HG03565 (cell line): ENCODE results near the gene WDR37.
A peak's percentile ranks its signal among the peaks of the same experiment; 100 is the strongest.

ENCODE experiments used
- ATAC-seq: cut with Tn5 transposase; IDR thresholded peaks from one replicate; pipeline ENCODE4 v1.9.1; 2021; ENCODE audit warnings: mild to moderate bottlenecking, moderate library complexity; ENCODE audit not compliant: unreplicated experiment

The WDR37 gene

DNA sequence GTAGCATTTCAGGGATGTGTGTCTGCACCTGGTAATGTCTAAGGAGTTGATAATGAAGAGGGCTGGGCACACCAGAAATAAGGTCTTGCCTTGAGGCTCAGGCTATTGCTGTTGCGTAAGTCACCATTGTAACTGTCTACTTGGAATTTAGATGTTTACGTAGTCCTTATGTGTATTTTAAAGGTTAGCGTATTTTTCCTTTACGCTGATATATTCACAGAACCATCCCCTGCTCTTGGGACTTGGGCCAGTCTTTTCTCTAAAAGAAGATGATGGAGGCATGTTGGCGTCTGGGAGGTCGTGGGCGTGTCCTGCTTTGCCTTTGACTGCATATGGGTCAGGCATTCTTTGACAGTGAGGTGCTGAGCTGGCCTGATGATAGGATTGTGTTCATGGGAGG is 14.7 kb downstream of the WDR37 start:
- ATAC-seq = no peak

DNA sequence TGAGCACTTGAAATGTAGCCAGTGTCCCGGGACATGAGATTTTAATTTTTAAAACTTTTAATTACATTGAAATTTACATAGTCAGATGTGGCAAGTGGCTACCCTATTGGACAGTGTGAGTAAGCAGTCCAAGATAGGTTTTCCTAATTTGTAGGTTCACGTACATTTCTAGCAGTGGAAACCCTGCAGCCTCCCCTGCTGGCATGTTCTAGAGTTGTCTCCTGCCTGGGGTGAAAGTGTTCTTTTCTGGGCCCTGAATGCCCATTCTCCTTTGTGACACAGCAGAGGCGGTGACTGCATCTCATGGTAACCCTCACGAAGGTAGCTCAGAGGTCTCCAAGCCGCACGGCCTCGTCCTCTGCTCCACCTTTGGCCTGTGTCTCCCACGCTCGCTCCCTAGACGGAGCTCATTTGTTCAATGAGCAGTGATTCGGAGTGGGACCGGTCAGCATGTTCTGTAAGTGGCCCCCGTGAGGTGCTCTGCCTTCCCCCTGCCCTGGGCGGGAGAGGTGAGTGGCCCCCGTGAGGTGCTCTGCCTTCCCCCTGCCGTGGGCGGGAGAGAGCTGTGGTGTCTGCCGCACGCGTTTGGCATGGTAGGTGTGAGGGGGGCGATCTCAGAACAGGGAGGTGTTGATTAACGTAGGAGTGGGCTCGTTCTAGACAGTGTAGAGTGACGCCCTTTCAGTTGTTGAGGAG is 18.0 kb downstream of the WDR37 start:
- ATAC-seq = no peak

DNA sequence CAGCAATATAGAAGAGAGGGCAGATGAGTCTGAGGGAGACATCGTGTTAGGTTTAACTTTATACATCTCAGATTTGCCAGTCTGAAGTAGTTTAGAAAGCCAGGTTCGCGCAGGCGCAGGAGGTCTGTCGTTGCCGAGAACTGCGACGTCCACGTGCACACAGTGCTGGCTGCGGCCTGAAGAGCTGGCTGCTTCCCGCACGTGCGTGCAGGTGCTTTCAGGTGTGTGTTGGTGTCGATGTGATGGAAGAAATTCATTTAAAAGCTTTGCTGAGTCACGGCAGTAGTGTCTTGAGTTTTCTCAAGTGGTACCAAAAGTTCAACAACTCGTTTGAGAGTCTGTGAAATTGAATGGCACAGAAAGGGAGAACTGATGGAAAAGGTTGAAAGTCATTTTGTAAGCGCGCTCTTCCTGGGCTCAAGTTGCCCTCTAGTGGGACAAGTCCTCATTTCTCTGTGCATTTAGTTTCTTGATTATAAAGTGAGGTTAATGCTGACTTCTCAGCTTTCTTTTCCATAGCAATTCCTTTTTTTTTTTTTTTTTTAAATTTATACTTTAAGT is 18.6 kb downstream of the WDR37 start:
- ATAC-seq = no peak

DNA sequence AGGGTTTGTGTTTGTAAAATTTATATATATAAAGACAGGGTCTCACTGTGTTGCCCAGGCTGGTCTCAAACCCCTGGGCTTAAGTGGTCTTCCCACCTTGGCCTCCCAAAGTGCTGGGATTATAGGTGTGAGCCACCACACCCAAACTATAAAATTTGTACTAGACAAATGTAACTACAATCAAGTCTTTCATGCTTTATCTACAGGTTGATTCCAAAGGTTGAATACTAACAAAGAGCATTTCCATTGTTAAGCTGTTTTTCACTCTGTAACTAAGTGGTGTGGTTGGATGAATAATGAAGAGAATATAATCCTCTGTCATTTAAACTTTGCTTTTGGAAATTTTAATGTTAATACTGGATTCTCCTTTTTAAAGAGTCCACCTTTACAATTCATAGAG is 22.5 kb downstream of the WDR37 start:
- ATAC-seq = no peak

DNA sequence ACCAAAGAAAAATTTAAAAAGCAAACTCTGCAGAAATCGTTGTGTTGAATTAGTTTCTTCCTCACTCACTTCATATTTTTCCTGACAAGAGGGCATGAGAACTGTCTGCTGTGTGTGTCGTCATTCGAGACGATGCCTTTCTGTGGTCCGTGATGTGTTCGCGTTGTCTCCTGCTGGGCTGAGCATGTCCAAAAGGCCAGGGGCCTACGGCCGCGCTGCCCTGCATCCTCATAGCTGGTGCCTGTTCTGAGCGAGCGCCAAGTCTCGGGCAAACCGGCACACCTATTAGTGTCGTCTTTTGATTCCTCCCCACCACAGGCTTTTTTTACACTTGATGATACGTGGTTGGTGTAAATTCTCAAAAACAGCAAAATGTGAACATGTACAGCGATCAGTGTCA is 27.4 kb downstream of the WDR37 start:
- ATAC-seq = no peak

DNA sequence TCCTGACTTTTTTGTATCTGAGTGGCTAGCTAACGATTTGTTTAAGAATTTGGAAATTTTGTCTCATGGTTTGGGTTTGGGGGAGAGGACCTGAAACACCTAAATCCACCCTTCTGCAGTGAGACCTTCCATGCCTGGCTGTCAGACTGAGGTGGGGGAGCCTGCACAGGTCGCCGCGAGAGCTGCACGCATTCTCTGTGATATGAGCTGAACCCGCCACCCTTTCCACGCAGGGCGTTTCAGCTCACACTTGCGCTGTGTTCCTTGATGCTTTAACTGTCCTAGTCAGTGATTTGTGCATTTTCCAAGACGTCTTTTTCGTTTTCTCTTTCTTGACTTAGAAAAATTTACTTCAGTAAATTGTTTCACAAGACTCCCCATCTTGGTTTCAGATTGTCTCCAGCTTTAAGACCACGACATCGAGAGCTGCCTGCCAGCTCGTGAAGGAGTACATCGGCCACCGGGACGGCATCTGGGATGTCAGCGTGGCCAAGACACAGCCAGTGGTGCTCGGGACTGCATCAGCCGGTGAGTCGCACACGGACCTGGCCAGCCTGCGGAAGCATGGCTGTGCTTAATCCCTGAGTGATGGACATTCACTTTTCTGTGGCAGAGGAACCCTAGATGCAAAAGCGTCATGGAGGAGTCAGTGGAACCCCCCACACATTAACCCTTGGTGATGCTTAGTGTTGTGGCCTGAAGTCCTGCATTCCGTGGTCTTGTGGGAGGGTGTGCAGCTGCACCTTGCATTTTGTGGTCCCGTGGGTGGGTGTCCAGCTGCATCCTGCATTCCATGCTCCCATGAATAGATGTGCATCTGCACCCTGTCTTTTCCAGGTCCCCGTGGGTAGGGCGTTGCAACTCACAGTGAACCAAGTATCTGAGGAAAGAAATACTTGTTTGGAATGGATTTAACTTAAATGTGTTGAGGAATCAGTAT is 28.1 kb downstream of the WDR37 start:
- no peak for ATAC-seq

DNA sequence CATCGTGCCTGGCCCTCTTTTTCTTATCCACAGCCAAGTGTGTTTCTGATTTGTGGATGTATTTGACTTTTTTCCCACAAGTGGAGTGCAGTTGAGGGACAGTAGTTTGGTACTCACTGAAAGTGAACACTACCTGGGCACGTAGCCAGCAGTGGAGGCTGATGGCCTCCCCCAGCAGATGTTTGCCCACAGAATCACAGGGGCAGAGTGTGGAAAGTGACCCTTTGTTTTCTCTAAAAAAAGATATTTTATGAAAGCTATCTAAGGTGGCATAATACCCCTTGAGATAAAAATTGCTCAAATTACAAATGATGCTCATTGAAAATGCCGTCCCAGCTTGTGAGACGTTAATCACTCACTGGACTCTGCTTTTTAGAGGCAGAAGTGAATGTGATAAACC is 29.1 kb downstream of the WDR37 start:
- no peak for ATAC-seq

DNA sequence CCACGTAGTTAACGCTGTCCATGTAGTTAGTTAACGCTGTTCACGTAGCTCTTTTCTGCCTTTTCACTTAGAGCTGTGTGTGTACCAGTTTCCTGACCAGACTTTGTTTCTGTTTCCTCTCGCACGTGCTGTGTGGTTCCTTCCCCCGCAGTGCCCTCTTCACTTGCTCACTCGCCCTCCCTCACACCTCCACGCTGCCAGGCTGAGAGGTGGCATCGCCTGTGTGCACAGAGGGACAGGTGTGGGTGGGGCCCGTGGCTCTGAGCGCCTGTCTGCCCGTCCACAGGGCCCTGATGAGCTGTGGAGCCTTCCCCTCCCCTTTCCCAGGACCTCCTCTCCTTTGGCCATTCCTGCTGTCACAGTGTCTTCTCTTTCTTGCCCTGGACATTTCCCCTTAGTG is 30.6 kb downstream of the WDR37 start:
- no peak for ATAC-seq

DNA sequence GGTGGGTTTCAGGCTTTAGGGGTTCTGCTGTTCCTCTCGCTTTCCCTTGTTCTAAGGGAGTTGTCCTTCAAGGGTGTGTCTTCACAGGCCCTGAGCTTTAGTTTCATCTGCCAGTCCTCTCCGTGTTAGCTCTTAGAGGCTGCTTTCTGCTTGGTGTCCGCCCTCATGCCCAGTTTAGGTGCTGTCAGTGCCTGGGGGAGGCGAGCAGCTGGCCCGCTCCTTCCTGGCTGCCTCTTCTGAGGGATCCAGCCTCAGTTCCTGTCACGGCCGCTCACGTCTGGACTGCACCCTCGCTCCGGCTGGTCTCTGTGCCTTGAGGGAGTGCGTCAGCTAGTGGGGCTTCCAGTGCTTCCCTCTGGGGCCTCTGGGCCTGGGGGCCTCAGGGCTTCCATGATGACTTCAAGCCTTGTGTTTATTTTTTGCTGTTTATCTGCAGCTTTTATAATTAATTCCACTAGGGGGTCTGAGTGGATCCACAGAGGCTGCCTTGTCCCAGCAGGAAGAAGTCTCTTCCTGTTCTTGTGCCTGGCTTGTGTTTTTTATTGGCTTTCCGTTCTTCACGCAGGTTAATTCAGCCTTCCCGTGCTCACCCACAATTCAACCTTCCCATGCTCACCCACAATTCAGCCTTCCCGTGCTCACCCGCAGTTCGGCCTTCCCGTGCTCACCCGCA is 33.0 kb downstream of the WDR37 start:
- no peak for ATAC-seq

DNA sequence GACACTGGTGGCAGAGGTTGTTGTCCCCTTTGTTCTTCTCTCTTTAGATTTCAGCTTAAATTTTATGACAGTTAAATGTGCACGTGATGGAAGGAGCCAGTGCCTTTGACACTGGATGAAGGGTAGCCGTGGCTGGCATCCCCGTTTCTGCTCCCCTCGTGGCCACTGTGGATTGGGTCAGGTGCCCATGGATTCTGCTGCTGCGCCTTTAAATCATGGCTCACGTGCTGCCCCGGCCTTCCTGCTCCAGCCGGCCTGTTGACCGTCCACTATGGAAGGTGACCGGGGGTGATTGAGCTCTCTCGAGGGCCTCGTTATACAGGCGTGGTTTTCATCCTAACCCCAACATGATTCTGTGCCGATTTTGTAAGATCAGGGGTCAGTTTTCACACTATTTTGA is 34.5 kb downstream of the WDR37 start:
- no peak for ATAC-seq

DNA sequence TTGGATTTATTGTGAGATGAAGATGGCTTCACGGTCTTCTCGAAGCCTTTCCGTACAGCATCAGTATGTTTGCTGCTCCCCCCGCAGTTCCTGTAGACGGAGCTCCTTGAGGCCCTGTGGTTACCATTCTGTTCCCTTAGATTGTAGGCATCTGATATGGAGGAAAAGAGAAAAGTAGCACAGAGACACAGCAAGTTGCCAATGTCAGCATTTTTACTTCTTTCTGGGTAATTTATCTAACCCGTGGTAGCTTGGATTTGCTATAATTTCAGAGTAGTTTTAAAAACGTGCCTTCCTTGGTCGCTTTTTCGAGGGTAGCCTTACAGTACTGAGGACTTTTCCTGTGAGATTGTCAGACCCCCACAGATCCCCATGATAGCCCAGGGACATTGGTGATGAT is 37.5 kb downstream of the WDR37 start:
- ATAC-seq = no peak

DNA sequence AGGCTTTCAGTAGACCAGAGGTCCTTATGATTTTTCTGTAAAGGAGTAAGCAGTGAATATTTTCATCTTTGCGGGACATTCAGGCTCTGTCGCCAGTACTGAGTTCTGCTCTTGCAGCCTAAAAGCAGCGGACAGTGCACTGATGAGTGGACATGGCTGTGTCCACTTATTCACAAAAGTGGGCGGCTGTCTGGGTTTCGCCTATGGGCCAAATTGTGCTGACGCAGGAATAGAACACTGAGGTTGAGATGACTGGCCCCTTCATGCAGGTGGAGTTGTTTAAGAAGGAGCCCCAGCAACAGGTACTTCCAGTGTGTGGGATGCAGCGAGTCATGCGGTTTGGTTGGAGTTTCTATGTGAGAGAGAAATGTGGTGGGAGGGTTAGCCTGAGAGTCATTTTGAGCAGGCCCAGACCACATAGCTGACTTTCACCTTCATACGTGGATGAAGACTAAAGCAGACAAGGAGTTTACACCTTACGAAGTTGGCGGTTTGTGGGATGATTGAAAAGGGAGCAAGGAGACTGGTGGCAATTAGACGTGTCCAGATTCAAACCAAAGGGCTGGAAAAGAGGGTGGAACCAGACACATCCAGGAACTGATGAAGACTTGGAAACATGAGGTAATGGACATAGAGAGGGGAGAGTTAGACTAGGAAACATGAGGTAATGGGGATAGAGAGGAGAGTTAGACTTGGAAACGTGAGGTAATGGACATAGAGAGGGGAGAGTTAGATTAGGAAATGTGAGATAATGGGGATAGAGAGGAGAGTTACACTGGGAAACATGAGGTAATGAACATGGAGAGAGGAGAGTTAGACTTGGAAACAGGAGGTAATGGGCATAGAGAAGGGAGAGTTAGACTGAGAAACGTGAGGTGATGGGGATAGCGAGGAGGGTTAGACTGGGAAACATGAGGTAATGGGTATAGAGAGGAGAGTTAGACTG is 38.2 kb downstream of the WDR37 start:
- ATAC-seq = peak; percentile 80

DNA sequence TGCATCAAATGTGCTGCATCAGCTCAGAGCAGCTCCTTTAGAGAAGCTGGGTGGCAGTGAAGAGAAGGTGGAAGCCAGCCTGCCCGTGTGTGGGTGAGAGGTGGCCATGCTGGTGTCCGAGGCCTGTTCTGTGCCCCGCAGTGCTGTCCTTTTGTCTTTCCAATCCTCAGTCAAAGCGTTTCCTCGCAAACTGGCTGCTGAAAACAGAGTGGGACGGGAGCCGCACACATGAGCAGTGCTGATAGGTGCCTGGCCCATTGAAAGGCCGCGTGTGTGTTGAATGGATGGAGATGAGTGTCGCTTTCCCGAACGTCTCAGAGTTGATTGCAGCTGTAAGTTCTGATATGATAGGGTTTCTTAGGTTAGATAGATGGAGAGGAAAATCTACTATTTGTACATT is 39.3 kb downstream of the WDR37 start:
- no peak for ATAC-seq

DNA sequence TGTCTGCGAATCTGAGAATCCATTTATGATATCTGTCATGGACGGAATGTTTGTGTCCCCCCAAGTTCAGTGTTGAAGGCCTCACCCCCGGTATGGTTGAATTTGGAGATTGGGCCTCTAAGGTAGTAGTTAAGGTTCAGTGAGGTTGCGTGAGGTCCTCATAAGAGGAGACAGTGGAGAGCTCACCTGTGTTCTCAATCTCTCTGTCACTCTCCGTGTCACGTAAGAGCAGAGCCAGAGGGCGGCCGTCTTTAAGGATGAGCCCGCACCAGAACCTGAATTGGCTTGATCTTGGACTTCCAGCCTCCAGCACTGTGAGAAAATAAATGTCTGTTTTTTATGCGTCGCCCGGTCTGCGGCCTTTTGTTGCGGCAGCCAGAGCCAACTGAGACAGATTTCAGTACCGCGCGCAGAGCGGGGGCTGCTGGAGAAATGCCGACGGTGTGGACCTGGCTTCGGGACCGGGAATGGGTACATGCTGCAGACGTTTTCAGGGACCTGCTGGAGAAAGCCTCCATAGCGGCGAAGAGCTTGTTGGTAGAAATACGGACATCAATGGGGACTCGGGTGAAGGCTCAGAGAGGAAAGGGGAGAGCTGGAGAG is 40.2 kb downstream of the WDR37 start:
- no peak for ATAC-seq

DNA sequence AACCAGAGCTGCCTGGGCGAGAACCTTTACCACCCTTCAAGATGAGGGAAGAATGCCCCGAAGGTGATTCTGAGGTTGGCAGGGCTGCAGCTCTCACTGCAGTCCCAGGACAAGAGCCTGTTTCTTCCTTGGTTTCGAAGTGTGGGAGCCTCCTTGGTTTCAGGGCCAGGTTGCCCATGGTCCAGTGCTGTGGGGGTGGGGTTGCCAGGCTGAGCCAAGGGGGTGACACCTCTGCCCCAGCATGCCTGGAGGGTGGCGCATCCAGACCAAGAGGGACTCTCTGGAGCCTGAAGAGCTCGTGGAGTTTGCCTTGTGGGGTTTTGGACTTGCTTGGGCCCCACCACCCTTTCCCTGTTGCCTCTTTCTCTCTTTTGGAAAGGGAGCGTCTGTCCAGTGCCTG is 41.3 kb downstream of the WDR37 start:
- ATAC-seq = no peak

DNA sequence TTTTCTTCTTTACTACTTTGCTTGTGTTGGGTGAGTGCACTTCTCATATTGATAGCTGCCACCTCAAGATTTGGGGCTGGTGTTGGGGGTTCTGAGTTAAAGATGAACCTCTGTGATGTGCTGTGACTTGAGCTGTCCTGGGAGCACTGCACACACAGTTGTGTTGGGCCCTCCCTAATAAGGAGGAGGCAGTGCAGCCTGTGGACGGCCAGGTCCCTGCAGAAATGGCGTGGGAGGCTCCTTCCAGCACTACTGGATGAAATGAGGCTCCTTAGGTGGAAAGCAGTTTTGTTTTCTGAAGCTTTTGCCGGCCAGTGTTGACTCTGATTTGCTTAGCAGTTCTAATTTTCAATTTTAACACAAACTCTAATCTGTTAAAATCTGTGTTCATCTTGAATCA is 44.0 kb downstream of the WDR37 start:
- ATAC-seq = no peak

DNA sequence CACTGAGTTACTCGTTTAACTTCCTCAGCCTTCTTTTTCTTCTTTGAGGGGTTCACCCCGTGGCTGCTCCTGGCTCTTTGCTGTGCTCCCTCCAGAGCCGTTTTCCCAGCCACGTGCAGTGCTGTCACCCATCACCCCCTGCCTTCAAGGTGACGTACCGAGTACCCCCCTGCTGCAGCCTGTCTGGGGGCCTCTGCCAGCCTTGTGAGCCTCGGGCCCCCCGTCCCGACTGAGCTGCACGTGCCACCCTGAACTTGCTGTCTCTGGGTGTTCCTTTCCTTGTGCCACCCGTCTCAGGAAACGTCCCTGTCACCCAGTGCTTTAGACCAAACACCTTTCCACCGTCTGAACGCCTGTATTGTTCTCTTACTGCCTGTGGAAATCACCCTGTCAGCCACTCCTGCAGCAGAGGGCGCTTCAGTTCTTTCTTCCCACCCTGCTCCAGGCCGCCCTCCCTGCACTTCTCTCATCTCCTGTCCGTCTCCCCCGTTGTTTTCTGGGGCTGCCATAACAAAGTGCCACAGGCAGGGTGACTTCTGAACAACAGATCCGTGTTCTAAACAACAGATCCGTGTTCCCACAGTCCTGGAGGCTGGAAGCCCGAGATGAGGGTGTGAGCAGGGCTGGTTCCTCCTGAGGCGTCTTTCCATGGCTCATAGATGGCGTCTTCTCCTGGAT is 44.6 kb downstream of the WDR37 start:
- ATAC-seq = no peak

DNA sequence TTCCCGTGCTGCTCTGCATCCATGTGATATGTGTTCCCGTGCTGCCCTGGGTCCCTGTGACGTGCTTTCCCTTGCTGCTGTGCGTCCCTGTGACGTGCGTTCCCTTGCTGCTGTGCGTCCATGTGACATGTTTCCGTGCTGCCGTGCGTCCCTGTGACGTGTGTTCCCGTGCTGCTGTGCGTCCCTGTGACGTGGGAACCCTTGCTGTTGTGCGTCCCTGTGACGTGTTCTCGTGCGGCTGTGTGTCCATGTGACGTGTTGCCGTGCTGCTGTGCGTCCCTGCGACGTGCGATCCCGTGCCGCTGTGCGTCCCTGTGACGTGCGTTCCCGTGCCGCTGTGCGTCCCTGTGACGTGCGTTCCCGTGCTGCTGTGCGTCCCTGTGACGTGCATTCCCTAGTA is 45.8 kb downstream of the WDR37 start:
- ATAC-seq = no peak

DNA sequence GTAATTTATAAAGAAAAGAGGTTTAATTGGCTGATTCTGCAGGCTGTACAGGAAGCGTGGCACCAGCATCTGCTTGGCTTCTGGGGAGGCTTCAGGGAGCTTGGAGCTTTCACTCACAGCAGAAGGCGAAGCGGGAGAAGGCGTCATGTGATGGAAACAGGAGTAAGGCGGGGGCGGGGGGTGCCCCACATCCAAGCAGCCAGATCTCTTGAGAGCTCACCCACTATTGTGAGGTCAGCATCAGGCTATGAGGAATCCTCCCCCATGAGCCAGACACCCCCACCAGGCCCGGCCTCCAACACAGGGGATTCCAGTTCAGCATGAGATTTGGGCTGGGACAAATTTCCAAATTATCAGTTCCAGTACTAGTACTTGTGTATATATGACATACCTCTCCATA is 46.2 kb downstream of the WDR37 start:
- ATAC-seq = no peak
